Natural killer cell treated with Interleukin-12 subunit alpha and Interleukin-12 subunit beta and Interleukin-15 and Interleukin-18, amount 100 ng/mL, for 72 hours (primary cell): ENCODE results near the gene CHMP4A. TPM values are rescaled to one million over a fixed set of nuclear protein-coding genes. Genes with fewer than 3 reads are reported as not detected.

Source experiments
- ATAC-seq, 2 donors: fragments of 150-1000 bp; cut with Tn5 transposase in 1 of 2; sonication (Bioruptor Pico), chemical (Tn5 transposase) in 1 of 2; 2 replicates each; pipeline ENCODE4 v1.10.0; 2021
- DNase-seq: peaks from one replicate; pipeline ENCODE4 v3.0.0; 2022; ENCODE audit warnings: low spot score
- H3K27ac Mint-ChIP-seq, 2 donors: 1 replicate in 1 of 2; 2 replicates in 1 of 2; pipeline ENCODE4 v1.8.0; 2022; ENCODE audit warnings: mixed read lengths in 2 of 2, mild to moderate bottlenecking in 1 of 2, moderate library complexity in 1 of 2
- H3K27me3 Mint-ChIP-seq, 2 donors: 1 replicate in 1 of 2; 2 replicates in 1 of 2; pipeline ENCODE4 v1.8.0; 2022; ENCODE audit warnings: mixed read lengths in 2 of 2
- H3K36me3 Mint-ChIP-seq: one replicate; pipeline ENCODE4 v1.8.0; 2022; ENCODE audit warnings: mixed read lengths
- H3K4me1 Mint-ChIP-seq, 2 donors: 1 replicate in 1 of 2; 2 replicates in 1 of 2; pipeline ENCODE4 v1.8.0; 2022; ENCODE audit warnings: low read depth in 2 of 2, mixed read lengths in 2 of 2, mild to moderate bottlenecking in 1 of 2
- H3K4me3 Mint-ChIP-seq: one replicate; pipeline ENCODE4 v1.8.0; 2022; ENCODE audit warnings: mixed read lengths
- H3K9me3 Mint-ChIP-seq: 2 replicates; pipeline ENCODE4 v1.8.0; 2022; ENCODE audit warnings: mixed read lengths
- total RNA-seq, 2 donors: library from RNA; stranded (reverse); gene quantifications; one replicate each; pipeline ENCODE4 v1.2.3, GENCODE V29; 2022

Gene CHMP4A
- total RNA-seq, 2 donors from 2014 or later, result 66.2 to 95.0 TPM

DNA sequence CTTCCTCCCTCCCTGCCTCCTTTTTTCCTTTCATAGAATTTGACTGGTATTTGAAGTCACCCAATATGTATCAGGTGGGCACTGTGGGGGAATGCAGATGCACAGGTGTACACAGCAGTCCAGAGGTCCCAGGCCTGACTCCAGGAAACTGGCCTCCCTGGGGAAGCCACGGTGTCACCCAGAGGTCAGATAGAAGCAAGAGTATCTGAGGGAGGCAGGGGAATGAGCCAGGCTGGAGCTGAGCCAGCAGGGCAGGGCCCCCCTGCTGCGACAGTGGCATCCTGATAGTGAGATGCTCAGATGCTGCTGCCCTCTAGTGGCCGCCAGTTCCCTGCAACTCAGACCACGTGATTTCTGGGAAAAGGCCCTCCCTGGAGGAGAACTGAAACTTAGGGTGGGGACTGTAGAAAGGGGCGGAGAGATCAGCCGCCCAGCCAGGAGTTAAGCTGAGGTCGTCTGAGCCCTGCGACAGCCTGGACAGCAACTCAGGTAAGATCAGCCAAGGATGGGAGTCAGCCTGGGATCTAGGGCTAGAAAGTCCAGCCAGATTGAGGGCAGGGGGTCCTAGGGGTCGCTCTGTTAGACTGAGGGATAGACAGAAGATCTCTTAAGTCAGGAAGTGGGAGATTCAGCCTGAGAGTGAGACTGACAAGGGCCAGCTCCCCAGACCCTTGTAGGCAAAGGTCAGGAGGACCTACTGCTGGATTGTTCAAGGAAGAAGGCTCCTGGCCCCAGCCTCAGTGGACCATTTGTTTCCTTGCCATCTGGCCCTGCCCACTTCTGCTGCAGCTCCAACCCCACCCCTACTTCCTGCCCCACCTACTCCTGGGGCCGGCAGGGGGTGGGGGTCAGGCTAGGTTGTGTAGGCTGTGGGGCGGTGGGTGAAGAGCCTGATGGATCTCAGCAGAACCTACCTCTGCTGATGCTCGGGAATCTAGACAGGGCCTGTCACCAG, 52.2 kb downstream of the CHMP4A start, which contains the start of gene IRF9:
IRF9 (plus strand) TSS at position 416 of the 955 bp plus-strand sequence. CDS start 880 bp downstream, outside the sequence.
- peak; percentile 91 to 93 for ATAC-seq
- peaks cover 26 to 41% of the 10 kb centered on the region in 2 donors for H3K4me1 Mint-ChIP-seq

DNA sequence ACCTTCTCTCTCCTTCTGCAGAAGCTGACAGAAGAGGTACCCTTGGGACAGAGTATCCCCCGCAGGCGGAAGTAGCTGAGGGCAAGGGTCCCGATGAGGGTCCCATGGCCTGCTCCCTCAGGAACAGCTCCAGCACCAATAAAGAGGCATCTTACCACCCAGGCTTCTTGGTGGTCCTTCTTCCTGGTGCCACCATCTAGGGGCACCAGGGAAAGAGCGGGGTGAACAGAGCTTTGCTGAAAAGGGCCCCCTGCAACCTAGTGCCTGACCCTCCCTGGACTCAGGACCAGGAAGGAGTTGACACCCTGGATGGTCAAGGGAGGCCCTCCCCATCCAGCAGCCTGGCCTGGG, 52.8 kb downstream of the CHMP4A start:
- no peak overlapping the region for H3K4me3 Mint-ChIP-seq
- H3K27me3 Mint-ChIP-seq, result no peaks in the 10 kb centered on the region
- no peak for DNase-seq
- H3K4me1 Mint-ChIP-seq, result peaks cover 26 to 42% of the 10 kb centered on the region in 2 donors
- H3K27ac Mint-ChIP-seq, result peak overlapping the region; percentile 95 to 97
- ATAC-seq, result peak in 1 of 2 donors; percentile 1
- H3K9me3 Mint-ChIP-seq, result no peaks in the 10 kb centered on the region
- peaks cover 21% of the 10 kb centered on the region for H3K36me3 Mint-ChIP-seq

More for the DNA sequence above, 52.2 kb downstream of the CHMP4A start, which contains the start of gene IRF9:
- Mint-ChIP-seq H3K27me3 (no peaks in the 10 kb centered on the region), H3K4me3 (peak within 1 kb of the TSS; percentile 96), H3K27ac (peak within 1 kb of the TSS; percentile 95 to 97), H3K9me3 (no peaks in the 10 kb centered on the region), H3K36me3 (peaks cover 15% of the 10 kb centered on the region)
- peak; percentile 96 for DNase-seq

DNA sequence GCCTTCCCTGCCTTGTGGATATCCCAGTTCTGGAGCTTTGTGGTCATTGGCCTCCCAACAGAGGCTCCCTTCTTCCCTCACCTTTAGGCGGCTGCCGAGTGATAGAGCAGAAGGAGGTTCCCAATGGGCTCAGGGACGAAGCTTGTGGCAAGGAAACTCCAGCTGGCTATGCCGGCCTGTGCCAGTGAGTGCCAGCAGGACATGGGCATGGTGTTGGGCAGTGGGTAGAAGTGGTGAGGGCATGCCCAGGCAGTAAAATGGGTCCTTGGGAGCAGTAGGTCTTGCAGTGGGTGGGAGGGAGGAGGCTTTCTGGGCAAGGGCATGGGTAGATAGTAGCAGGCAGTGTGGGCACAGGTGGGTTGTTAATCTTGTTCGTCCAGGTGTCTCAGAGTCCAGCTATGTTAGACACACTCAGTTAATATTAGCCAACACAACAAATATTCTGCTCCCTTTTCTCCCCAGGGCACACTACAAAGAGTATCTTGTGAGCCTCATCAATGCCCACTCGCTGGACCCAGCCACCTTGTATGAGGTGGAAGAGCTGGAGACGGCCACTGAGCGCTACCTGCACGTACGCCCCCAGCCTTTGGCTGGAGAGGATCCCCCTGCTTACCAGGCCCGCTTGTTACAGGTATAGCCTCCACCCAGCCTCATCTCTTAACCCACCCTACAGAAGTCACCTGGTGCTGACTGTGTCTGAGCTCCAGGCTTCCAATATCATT, 53.4 kb downstream of the CHMP4A start:
- ATAC-seq, result no peak
- Mint-ChIP-seq H3K27ac (peak overlapping the region; percentile 95 to 97), H3K4me1 (peaks cover 26 to 41% of the 10 kb centered on the region in 2 donors), H3K4me3 (no peak overlapping the region), H3K9me3 (no peaks in the 10 kb centered on the region), H3K36me3 (peaks cover 23% of the 10 kb centered on the region), H3K27me3 (no peaks in the 10 kb centered on the region)
- no peak for DNase-seq

Other genes with a start within 250 kb of the CHMP4A start
- gene DHRS4L2, start 224.6 kb downstream of the CHMP4A start, total RNA-seq, result 10 to 100 TPM; 13.7 to 16.5 TPM
- under 1 TPM; 0.10 to 0.50 TPM for gene CARMIL3, start 161.5 kb downstream of the CHMP4A start, total RNA-seq
- not detected for gene CPNE6, start 141.9 kb downstream of the CHMP4A start, total RNA-seq
- gene PCK2, start 119.2 kb downstream of the CHMP4A start, total RNA-seq, result 10 to 100 TPM; 30.4 to 68.3 TPM
- 10 to 100 TPM; 87.4 to 96.1 TPM for gene DCAF11, start 98.7 kb downstream of the CHMP4A start, total RNA-seq
- 1 to 10 TPM; 1.8 to 2.2 TPM for gene NRL, start 98.5 kb downstream of the CHMP4A start, total RNA-seq
- gene FITM1, start 82.8 kb downstream of the CHMP4A start, total RNA-seq, result 1 to 10 TPM in 1 of 2 donors, under 1 TPM in 1; 0.67 to 1.8 TPM
- gene PSME1, start 77.3 kb downstream of the CHMP4A start, total RNA-seq, result 100 to 1,000 TPM; 237 to 406 TPM
- 10 to 100 TPM; 28.7 to 37.5 TPM for gene EMC9, start 71.9 kb downstream of the CHMP4A start, total RNA-seq
- gene PSME2, start 66.9 kb downstream of the CHMP4A start, total RNA-seq, result 100 to 1,000 TPM; 600 to 673 TPM
- 100 to 1,000 TPM; 115 to 170 TPM for gene RNF31, start 66.0 kb downstream of the CHMP4A start, total RNA-seq
- 100 to 1,000 TPM; 135 to 227 TPM for gene IRF9, start 52.2 kb downstream of the CHMP4A start, total RNA-seq
- 10 to 100 TPM; 52.1 to 85.9 TPM for gene REC8, start 41.4 kb downstream of the CHMP4A start, total RNA-seq
- 100 to 1,000 TPM in 1 of 2 donors, 10 to 100 TPM in 1; 52.8 to 145 TPM for gene IPO4, start 24.7 kb downstream of the CHMP4A start, total RNA-seq
- gene TM9SF1, start 18.0 kb downstream of the CHMP4A start, total RNA-seq, result 10 to 100 TPM; 27.6 to 30.2 TPM
- under 1 TPM in 1 of 2 donors, not detected in 1; 0.95 TPM for gene TSSK4, start 7.8 kb downstream of the CHMP4A start, total RNA-seq
- gene MDP1, start 2.6 kb upstream of the CHMP4A start, total RNA-seq, result 10 to 100 TPM in 1 of 2 donors, 1 to 10 TPM in 1; 9.1 to 11.3 TPM
- gene NEDD8, start 18.9 kb upstream of the CHMP4A start, total RNA-seq, result 100 to 1,000 TPM; 196 to 199 TPM
- 10 to 100 TPM; 40.5 to 54.5 TPM for gene GMPR2, start 19.4 kb upstream of the CHMP4A start, total RNA-seq
- 100 to 1,000 TPM in 1 of 2 donors, 10 to 100 TPM in 1; 77.7 to 103 TPM for gene TINF2, start 29.1 kb upstream of the CHMP4A start, total RNA-seq
- gene TGM1, start 49.7 kb upstream of the CHMP4A start, total RNA-seq, result 1 to 10 TPM; 2.5 to 8.7 TPM
- gene RABGGTA, start 58.1 kb upstream of the CHMP4A start, total RNA-seq, result 10 to 100 TPM; 37.6 to 47.5 TPM
- gene DHRS1, start 86.3 kb upstream of the CHMP4A start, total RNA-seq, result 10 to 100 TPM; 15.6 to 17.4 TPM
- 10 to 100 TPM; 38.5 to 59.0 TPM for gene NOP9, start 86.4 kb upstream of the CHMP4A start, total RNA-seq
- gene CIDEB, start 94.5 kb upstream of the CHMP4A start, total RNA-seq, result 10 to 100 TPM in 1 of 2 donors, 1 to 10 TPM in 1; 6.8 to 20.2 TPM
- gene LTB4R2, start 96.7 kb upstream of the CHMP4A start, total RNA-seq, result 10 to 100 TPM; 13.7 to 27.1 TPM
- gene LTB4R, start 98.0 kb upstream of the CHMP4A start, total RNA-seq, result 10 to 100 TPM; 13.2 to 37.3 TPM
- gene ADCY4, start 121.6 kb upstream of the CHMP4A start, total RNA-seq, result 1 to 10 TPM; 1.0 to 1.9 TPM
- gene RIPK3, start 126.5 kb upstream of the CHMP4A start, total RNA-seq, result 10 to 100 TPM; 12.5 to 15.5 TPM
- not detected for gene NFATC4, start 154.7 kb upstream of the CHMP4A start, total RNA-seq
- under 1 TPM in 1 of 2 donors, not detected in 1; 0.11 TPM for gene NYNRIN, start 185.5 kb upstream of the CHMP4A start, total RNA-seq
- 10 to 100 TPM in 1 of 2 donors, 1 to 10 TPM in 1; 5.3 to 10.9 TPM for gene CBLN3, start 216.2 kb upstream of the CHMP4A start, total RNA-seq
- gene KHNYN, start 216.5 kb upstream of the CHMP4A start, total RNA-seq, result 10 to 100 TPM; 61.7 to 65.3 TPM
- gene SDR39U1, start 229.3 kb upstream of the CHMP4A start, total RNA-seq, result 10 to 100 TPM; 33.2 to 50.7 TPM